ENCODE results near the gene PHPT1. TPM values are rescaled to one million over a fixed set of nuclear protein-coding genes. Genes with fewer than 3 reads are reported as not detected.

The PHPT1 gene
- total RNA-seq, 1 experiment from 2014 or later = 70.5 TPM

DNA sequence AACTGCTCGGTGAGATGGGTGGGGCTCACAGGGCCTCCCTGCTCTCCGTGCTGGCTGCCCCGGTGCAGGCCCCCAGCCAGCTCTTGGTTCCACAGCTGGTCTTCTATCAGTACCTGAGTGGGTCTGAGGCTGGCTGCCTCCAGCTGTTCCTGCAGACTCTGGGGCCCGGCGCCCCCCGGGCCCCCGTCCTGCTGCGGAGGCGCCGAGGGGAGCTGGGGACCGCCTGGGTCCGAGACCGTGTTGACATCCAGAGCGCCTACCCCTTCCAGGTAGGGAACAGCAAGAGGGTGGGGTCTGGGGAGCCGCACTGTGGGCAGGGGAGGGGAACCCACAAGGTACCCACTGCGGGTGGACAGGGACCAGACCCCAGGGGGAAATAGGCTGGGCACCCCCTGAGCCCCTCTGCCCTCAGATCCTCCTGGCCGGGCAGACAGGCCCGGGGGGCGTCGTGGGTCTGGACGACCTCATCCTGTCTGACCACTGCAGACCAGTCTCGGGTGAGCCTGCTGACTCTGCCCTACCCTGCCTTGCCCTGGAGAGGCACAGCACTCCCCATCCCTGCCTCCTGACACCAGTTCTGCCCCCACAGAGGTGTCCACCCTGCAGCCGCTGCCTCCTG lies 5.7 kb downstream of the PHPT1 start:
- peaks cover 5% of the 10 kb centered on the region for H3K4me1 ChIP-seq (replicated peaks)
- DNase-seq (ENCODE audit: low read depth in 1 of 2, low spot score in 2 of 2) = no peak
- no peak overlapping the region for H3K4me3 ChIP-seq
- no peaks in the 10 kb centered on the region for H3K9me3 ChIP-seq (replicated peaks)
- peaks cover 47% of the 10 kb centered on the region for H3K36me3 ChIP-seq
- no peak overlapping the region for H3K27ac ChIP-seq
- H3K27me3 ChIP-seq (replicated peaks) = no peaks in the 10 kb centered on the region

DNA sequence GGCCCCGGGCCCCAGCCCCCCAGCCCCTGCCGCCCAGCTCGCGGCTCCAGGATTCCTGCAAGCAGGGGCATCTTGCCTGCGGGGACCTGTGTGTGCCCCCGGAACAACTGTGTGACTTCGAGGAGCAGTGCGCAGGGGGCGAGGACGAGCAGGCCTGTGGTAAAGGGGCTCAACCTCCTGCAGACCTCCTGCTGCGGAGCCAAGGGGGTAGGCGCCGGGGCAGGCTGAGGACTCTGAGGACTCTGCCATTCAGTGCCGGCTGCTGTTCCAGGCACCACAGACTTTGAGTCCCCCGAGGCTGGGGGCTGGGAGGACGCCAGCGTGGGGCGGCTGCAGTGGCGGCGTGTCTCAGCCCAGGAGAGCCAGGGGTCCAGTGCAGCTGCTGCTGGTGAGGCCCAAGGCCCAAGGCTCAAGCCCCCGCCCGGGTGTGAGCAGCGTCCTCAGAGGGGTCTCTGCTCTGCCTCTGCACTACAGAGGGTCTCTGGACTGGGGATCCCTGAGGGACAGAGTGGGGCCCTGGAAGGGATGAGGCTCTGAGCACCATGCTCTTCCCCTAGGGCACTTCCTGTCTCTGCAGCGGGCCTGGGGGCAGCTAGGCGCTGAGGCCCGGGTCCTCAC lies 6.4 kb downstream of the PHPT1 start:
- H3K9me3 ChIP-seq (replicated peaks) = no peaks in the 10 kb centered on the region
- no peak overlapping the region for H3K4me3 ChIP-seq
- DNase-seq (ENCODE audit: low read depth in 1 of 2, low spot score in 2 of 2) = no peak
- peaks cover 47% of the 10 kb centered on the region for H3K36me3 ChIP-seq
- no peak overlapping the region for H3K27ac ChIP-seq
- no peaks in the 10 kb centered on the region for H3K27me3 ChIP-seq (replicated peaks)
- H3K4me1 ChIP-seq (replicated peaks) = no peaks in the 10 kb centered on the region

DNA sequence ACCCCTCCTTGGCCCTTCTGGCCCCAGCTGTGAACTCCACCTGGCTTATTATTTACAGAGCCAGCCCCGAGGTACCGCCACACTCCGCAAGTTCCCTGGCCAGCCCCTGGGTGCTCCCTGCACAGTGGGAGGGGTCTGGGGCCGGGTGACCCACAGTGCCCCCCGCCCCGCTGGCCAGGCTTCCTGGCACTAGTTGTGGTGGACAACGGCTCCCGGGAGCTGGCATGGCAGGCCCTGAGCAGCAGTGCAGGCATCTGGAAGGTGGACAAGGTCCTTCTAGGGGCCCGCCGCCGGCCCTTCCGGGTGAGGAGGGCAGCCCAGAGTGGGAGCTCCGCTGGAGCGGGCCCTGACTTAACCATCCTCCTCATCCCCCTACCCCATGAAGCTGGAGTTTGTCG lies 6.9 kb downstream of the PHPT1 start:
- Histone ChIP-seq H3K9me3 (replicated peaks) (no peaks in the 10 kb centered on the region), H3K36me3 (peaks cover 47% of the 10 kb centered on the region), H3K27me3 (replicated peaks) (no peaks in the 10 kb centered on the region), H3K27ac (no peak overlapping the region), H3K4me3 (no peak overlapping the region), H3K4me1 (replicated peaks) (no peaks in the 10 kb centered on the region)
- no peak for DNase-seq (ENCODE audit: low read depth in 1 of 2, low spot score in 2 of 2)

DNA sequence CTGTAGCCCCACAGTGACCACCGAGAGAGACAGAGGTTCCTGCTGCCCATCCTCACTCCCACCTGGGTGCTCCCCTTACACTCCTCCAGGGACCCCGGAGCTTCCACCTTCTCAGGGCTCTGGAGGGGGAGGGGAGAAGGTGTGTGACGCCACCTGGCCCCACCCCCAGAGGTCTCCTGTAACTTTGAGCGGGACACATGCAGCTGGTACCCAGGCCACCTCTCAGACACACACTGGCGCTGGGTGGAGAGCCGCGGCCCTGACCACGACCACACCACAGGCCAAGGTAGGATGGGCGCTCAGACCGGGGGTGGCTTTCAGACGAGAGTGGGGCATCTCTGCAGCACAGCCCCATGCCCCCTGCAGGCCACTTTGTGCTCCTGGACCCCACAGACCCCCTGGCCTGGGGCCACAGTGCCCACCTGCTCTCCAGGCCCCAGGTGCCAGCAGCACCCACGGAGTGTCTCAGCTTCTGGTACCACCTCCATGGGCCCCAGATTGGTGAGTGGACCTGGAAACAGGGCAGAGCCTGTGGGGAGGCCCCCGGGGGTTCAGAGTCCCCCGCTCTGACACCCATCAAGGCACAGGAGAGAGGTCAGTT lies 7.4 kb downstream of the PHPT1 start:
- peaks cover 48% of the 10 kb centered on the region for H3K36me3 ChIP-seq
- H3K27ac ChIP-seq = no peak overlapping the region

DNA sequence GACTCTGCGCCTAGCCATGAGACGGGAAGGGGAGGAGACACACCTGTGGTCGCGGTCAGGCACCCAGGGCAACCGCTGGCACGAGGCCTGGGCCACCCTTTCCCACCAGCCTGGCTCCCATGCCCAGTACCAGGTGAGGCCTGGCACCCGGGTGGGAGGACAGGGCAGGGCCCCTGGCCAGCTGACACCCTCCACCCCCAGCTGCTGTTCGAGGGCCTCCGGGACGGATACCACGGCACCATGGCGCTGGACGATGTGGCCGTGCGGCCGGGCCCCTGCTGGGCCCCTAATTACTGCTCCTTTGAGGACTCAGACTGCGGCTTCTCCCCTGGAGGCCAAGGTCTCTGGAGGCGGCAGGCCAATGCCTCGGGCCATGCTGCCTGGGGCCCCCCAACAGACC lies 8.0 kb downstream of the PHPT1 start:
- H3K4me1 ChIP-seq (replicated peaks) = no peaks in the 10 kb centered on the region
- H3K27me3 ChIP-seq (replicated peaks) = no peaks in the 10 kb centered on the region
- no peak overlapping the region for H3K27ac ChIP-seq
- H3K4me3 ChIP-seq = no peak overlapping the region
- H3K9me3 ChIP-seq (replicated peaks) = no peaks in the 10 kb centered on the region
- DNase-seq (ENCODE audit: low read depth in 1 of 2, low spot score in 2 of 2) = no peak
- H3K36me3 ChIP-seq = peaks cover 50% of the 10 kb centered on the region

More for the DNA sequence above, 7.4 kb downstream of the PHPT1 start:
- Histone ChIP-seq H3K27me3 (replicated peaks) (no peaks in the 10 kb centered on the region), H3K4me3 (no peak overlapping the region), H3K9me3 (replicated peaks) (no peaks in the 10 kb centered on the region), H3K4me1 (replicated peaks) (no peaks in the 10 kb centered on the region)
- DNase-seq (ENCODE audit: low read depth in 1 of 2, low spot score in 2 of 2) = no peak

DNA sequence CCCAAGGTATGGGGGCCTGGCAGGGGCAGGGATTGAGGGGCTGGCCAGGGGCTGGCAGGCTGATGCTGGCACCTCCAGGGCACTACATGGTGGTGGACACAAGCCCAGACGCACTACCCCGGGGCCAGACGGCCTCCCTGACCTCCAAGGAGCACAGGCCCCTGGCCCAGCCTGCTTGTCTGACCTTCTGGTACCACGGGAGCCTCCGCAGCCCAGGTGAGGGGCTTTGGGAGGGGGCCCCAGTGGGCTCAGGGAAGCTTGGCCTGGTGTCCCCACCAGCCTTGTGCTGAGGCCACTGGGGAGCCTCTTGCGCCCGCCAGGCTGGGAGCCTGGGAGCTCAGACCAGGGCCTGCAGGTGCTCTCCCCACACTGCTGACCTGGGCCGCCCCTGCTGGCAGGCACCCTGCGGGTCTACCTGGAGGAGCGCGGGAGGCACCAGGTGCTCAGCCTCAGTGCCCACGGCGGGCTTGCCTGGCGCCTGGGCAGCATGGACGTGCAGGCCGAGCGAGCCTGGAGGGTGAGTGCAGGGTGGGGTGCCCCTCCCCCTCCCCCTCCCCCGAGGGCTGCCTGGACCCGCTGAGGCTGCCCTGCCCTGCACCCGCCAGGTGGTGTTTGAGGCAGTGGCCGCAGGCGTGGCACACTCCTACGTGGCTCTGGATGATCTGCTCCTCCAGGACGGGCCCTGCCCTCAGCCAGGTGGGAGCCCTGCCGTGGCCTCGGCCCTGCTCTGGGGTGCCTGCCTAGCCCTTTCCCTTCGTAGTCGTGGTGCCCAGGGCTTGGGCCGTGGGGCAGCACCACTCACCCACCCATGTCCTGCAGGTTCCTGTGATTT lies 8.6 kb downstream of the PHPT1 start:
- Histone ChIP-seq H3K4me1 (replicated peaks) (no peaks in the 10 kb centered on the region), H3K27ac (no peak overlapping the region), H3K36me3 (peaks cover 56% of the 10 kb centered on the region), H3K9me3 (replicated peaks) (no peaks in the 10 kb centered on the region), H3K27me3 (replicated peaks) (no peaks in the 10 kb centered on the region), H3K4me3 (no peak overlapping the region)
- DNase-seq (ENCODE audit: low read depth in 1 of 2, low spot score in 2 of 2) = no peak

DNA sequence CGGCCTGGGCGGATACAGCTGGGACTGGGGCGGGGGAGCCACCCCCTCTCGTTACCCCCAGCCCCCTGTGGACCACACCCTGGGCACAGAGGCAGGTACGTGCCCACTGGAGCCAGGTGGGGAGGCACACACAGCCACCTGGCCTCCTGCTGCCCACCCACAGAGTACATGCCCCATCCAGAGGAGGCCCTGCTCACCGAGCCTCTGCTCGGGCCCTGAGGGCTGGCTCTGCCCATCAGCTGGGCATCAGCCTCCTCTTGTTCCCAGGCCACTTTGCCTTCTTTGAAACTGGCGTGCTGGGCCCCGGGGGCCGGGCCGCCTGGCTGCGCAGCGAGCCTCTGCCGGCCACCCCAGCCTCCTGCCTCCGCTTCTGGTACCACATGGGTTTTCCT lies 9.2 kb downstream of the PHPT1 start:
- Histone ChIP-seq H3K36me3 (peaks cover 59% of the 10 kb centered on the region), H3K4me1 (replicated peaks) (no peaks in the 10 kb centered on the region), H3K4me3 (no peak overlapping the region), H3K9me3 (replicated peaks) (no peaks in the 10 kb centered on the region), H3K27me3 (replicated peaks) (no peaks in the 10 kb centered on the region), H3K27ac (no peak overlapping the region)
- DNase-seq (ENCODE audit: low read depth in 1 of 2, low spot score in 2 of 2) = no peak

DNA sequence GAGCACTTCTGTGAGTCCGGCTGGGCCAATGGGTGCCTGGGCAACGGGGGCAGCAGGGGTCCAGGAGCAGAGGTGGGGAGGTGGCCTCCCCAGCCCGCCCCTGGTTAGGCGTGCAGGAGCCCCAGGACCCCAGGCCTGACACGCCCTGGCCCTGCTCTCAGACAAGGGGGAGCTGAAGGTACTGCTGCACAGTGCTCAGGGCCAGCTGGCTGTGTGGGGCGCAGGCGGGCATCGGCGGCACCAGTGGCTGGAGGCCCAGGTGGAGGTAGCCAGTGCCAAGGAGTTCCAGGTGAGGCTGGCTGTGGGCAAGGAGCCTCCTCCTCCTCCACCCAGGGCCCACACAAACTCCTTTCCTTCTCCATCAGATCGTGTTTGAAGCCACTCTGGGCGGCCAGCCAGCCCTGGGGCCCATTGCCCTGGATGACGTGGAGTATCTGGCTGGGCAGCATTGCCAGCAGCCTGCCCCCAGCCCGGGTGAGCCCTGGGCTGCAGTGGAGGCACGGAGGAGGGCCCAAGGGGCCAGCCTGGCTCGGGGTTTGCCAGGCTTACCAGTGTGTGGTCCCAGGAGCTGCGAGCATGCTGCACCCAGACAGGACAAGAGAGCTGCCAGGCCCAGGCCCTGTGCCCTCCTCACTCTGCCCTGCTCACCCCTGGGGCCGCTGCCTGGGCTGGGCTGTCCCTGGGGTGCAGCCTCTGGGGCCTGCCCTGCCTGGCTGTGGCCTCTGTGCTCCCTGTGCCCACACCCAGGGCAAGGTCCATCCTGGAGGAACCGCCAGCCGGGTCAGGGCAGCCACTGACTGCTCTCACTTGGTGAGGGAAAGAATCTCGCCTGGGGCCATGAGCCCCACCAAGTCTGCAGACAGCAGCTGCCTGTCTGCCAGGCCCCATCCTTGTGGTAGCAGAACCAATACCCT lies 9.9 kb downstream of the PHPT1 start:
- H3K9me3 ChIP-seq (replicated peaks) = no peaks in the 10 kb centered on the region
- peaks cover 64% of the 10 kb centered on the region for H3K36me3 ChIP-seq
- no peak overlapping the region for H3K27ac ChIP-seq
- no peaks in the 10 kb centered on the region for H3K4me1 ChIP-seq (replicated peaks)
- no peaks in the 10 kb centered on the region for H3K27me3 ChIP-seq (replicated peaks)
- DNase-seq (ENCODE audit: low read depth in 1 of 2, low spot score in 2 of 2) = no peak
- H3K4me3 ChIP-seq = no peak overlapping the region

DNA sequence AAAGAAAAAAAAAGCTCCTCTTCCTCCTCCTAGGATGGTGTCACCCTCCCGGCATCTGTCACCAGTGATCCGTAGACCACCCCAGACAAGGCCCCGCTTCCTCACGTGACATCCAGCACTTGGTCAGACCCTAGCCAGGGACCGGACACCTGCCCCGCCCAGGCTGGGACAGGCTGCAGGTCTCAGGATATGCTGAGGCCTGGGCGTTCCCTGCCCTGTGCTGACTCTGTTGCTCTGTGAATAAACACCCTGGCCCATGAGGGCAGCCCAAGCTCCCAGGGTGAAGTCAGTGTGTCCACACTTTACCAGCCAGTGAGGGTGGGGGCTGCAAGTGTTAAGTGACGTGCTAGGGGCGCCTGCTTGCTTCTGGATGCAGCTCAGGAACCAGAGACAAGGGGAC lies 11.3 kb downstream of the PHPT1 start:
- Histone ChIP-seq H3K4me1 (replicated peaks) (peaks cover 5% of the 10 kb centered on the region), H3K36me3 (peaks cover 64% of the 10 kb centered on the region), H3K9me3 (replicated peaks) (no peaks in the 10 kb centered on the region), H3K4me3 (no peak overlapping the region), H3K27ac (no peak overlapping the region), H3K27me3 (replicated peaks) (no peaks in the 10 kb centered on the region)
- DNase-seq (ENCODE audit: low read depth in 1 of 2, low spot score in 2 of 2) = no peak

DNA sequence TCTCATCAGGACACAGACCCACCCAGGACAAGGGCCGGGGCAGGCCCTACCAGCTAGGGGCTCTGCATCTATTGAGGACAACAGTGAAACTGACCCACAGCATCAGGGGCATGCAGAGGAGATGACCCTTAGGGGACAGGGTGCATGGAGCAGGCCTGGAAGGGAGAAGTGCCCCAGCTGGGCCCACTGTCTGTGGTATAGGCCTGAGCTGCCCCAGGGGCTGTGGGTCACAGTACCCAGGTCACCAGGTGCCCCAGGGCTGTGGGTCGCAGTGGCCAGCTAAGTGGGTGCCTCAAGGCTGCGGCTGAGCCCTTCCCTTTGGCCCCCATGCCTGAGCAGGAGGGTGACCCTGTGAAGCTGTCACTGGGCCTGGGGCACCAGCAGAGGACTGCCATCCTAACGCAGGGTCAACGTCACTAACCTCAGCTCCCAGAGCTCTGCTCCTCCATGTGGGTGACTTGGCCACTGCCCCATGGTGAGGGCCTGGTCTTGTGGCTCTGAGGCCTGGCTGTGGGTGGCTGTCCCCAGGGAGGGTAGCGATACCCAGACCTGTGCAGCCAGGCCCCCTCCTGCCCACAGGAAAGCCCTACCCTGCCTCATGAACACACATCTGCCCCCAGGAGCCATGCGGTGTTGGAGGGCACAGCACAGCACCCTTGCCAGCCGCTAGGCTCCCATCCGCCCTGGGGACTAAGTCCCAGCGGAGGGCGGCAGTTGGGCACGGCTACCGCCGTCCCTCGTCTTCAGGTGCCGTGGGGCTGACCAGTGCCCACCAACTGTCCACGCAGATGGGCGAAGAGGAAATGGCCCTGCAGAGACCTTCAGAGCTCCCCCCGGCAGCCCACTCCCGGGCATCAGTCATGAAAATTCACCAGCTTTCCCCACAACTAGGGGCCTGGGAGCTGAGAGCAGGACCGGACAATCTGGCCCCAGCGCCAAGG lies 12.0 kb downstream of the PHPT1 start:
- H3K36me3 ChIP-seq = peaks cover 67% of the 10 kb centered on the region
- peaks cover 5% of the 10 kb centered on the region for H3K4me1 ChIP-seq (replicated peaks)
- H3K27ac ChIP-seq = no peak overlapping the region
- no peaks in the 10 kb centered on the region for H3K27me3 ChIP-seq (replicated peaks)
- no peaks in the 10 kb centered on the region for H3K9me3 ChIP-seq (replicated peaks)
- no peak for DNase-seq (ENCODE audit: low read depth in 1 of 2, low spot score in 2 of 2)
- no peak overlapping the region for H3K4me3 ChIP-seq

DNA sequence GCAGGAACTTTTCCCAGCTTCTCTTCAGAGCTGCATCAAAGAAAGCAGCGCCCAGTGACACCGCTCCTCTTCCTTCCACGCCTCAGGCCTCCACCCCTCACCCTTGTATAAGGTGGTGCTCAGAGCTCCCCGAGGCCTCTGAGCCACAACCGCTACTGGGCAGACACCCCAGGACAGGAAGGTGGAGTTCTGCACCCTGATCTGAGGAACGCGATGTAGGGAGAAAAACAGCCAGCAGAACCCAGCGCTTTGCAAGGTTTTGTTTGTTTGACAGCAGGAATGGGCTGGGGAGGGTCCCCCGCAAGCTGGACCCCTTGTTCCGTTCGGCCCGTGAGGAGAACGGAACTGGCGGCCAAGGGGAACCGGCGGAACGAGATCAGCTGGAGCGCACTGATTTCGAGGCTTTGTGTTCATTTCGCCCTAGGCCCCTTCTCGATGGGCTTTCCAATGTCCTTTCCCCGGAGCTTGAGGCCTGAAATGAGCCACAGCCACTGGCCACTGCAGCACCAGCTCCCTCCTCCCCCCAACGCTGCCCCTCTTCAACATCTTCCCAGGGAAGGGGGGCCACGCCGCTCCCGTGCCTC lies 12.8 kb downstream of the PHPT1 start:
- no peak for DNase-seq (ENCODE audit: low read depth in 1 of 2, low spot score in 2 of 2)
- Histone ChIP-seq H3K36me3 (peaks cover 67% of the 10 kb centered on the region), H3K4me1 (replicated peaks) (peaks cover 5% of the 10 kb centered on the region), H3K27ac (no peak overlapping the region), H3K27me3 (replicated peaks) (no peaks in the 10 kb centered on the region), H3K9me3 (replicated peaks) (no peaks in the 10 kb centered on the region), H3K4me3 (no peak overlapping the region)
